ENCODE measurements around the gene CKAP2L. TPM values are rescaled to one million over a fixed set of nuclear protein-coding genes. Genes with fewer than 3 reads are reported as not detected.

CKAP2L gene
- polyA plus RNA-seq, 1 donor from 2014 or later, result not detected

DNA sequence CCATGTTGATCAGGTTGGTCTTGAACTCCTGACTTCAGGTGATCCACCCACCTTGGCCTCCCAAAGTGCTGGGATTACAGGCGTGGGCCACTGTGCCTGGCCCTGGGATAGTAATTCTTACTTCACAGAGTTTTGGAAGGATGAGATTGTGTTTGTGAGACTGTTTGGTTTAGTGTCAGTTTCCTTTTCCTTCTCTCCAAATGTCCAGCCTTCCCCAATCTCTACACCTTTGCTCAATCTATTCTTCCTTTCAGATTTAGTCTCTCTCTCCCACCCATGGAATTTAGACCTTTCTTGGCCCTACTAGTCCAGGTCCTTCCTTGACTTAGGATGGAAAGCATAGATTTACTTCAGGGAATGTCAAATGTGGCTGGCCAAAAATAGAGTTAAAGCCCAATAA, 32.1 kb upstream of the CKAP2L start:
- Mint-ChIP-seq H3K36me3 (peaks cover 2% of the 10 kb centered on the region), H3K4me3 (no peak overlapping the region), H3K27ac (no peak overlapping the region), H3K4me1 (peaks cover 0 to 12% (median 12%) of the 10 kb centered on the region in 3 donors), H3K27me3 (no peaks in the 10 kb centered on the region), H3K9me3 (no peaks in the 10 kb centered on the region)

GRCh38 chr2:112795774-112796173, 31.4 kb upstream of the CKAP2L start:
- Mint-ChIP-seq H3K4me3 (no peak overlapping the region), H3K27me3 (no peaks in the 10 kb centered on the region), H3K4me1 (peaks cover 0 to 12% (median 11%) of the 10 kb centered on the region in 3 donors), H3K9me3 (no peaks in the 10 kb centered on the region), H3K27ac (no peak overlapping the region), H3K36me3 (peaks cover 2% of the 10 kb centered on the region)

DNA sequence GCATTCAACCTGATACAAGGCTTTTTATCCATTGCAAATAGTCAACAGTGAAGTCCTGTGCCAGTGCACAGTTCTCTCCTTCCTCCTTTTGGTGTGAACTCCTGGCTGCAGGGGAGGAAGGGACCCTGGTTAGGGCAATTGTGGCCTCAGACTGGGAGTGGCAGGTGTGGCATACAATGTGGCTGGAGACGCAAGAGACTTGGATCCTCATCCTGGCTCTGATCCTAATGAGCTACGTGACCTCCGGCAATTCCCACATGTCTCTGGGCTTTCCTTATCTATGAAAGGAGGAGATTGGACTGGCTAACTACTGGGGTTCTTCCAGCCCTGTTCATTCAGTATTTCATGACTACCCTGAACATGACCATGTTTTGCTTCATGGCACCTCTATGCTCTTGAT, 30.4 kb upstream of the CKAP2L start:
- H3K4me3 Mint-ChIP-seq, result no peak overlapping the region

DNA sequence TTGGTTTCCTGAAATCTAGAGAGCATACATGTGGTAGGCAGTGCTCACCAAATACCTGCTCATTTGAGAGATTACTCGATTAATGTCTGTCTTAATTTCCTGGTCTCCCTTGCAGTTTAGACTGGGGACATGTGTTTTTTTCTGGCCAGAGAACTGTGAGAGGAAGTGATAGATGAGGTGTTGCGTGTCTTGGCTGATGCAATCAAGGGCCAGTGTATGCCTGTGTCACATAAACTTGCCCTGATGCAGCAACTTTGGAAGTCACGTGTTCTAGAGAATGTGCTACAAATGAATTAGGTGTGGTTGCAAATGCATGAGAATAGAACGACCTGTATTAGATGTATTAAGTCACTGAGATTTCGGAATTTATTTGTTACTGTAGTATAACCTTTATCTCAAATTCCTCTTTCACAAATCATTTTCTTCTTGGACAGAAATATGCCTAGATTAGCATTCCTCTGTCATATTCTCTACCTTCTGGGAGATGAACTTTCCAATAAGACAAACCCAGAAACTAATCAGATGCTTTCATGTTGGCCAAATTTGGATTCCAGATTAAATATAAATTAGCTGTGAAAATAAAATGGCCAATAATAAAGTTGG, 29.8 kb upstream of the CKAP2L start:
- Mint-ChIP-seq H3K9me3 (no peaks in the 10 kb centered on the region), H3K36me3 (peaks cover 4% of the 10 kb centered on the region), H3K27me3 (no peaks in the 10 kb centered on the region), H3K27ac (no peak overlapping the region), H3K4me1 (peaks cover 0 to 12% (median 6%) of the 10 kb centered on the region in 3 donors), H3K4me3 (no peak overlapping the region)

More for the DNA sequence above, 30.4 kb upstream of the CKAP2L start:
- Mint-ChIP-seq H3K27me3 (no peaks in the 10 kb centered on the region), H3K27ac (no peak overlapping the region), H3K9me3 (no peaks in the 10 kb centered on the region), H3K4me1 (peaks cover 0 to 12% (median 6%) of the 10 kb centered on the region in 3 donors), H3K36me3 (peaks cover 4% of the 10 kb centered on the region)

- Mint-ChIP-seq H3K27ac (no peak overlapping the region), H3K9me3 (no peaks in the 10 kb centered on the region), H3K36me3 (peaks cover 4% of the 10 kb centered on the region), H3K4me1 (peaks cover 0 to 10% (median 4%) of the 10 kb centered on the region in 3 donors), H3K4me3 (no peak overlapping the region), H3K27me3 (no peaks in the 10 kb centered on the region)
These were observed 29.1 kb upstream of the CKAP2L start for GRCh38 chr2:112793449-112793978.

DNA sequence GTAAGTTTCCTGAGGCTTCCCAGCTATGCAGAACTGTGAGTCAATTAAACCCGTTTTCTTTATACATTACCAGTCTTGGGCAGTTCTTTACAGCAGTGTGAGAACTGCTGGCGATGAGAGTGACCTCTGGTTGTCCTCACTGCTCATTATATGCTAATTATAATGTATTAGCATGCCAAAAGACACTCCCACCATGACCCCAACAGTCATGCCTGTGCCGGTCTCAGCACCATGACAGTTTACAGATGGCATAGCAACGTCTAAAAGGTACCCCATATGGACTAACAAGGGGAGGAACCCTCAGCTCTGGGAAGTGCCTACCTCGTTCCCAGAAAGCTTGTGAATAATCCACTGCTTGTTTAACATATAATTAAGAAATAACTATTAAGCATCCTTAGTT, 28.0 kb upstream of the CKAP2L start:
- peaks cover 4% of the 10 kb centered on the region for H3K36me3 Mint-ChIP-seq

DNA sequence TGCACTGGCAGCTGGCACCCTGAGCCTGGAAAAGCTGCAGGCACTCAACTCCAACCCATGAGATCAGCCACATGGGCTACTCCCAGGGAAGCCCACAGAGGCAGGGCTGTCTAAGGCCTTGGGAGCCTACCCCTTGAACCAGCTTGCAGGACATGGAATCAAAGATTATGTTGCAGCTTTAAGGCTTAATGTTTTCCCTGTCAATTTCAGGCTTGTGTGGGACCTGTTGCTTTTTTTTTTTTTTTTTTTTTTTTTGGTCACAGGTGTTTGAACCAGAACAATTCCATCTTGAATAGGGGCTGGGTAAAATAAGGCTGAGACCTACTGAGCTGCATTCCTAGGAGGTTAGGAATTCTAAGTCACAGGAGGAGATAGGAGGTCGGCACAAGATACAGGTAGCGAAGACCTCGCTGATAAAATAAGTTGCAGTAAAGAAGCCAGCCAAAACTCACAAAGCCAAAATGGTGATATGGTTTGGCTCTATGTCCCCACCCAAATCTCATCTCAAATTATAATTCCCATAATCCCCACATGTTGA, 27.4 kb upstream of the CKAP2L start:
- Mint-ChIP-seq H3K36me3 (peaks cover 4% of the 10 kb centered on the region), H3K4me1 (peaks cover 0 to 10% (median 6%) of the 10 kb centered on the region in 3 donors), H3K27ac (no peak overlapping the region), H3K4me3 (no peak overlapping the region), H3K9me3 (no peaks in the 10 kb centered on the region), H3K27me3 (no peaks in the 10 kb centered on the region)

More for the DNA sequence above, 28.0 kb upstream of the CKAP2L start:
- H3K27me3 Mint-ChIP-seq, result no peaks in the 10 kb centered on the region
- H3K9me3 Mint-ChIP-seq, result no peaks in the 10 kb centered on the region
- H3K4me3 Mint-ChIP-seq, result no peak overlapping the region
- H3K27ac Mint-ChIP-seq, result no peak overlapping the region
- peaks cover 0 to 10% (median 6%) of the 10 kb centered on the region in 3 donors for H3K4me1 Mint-ChIP-seq

DNA sequence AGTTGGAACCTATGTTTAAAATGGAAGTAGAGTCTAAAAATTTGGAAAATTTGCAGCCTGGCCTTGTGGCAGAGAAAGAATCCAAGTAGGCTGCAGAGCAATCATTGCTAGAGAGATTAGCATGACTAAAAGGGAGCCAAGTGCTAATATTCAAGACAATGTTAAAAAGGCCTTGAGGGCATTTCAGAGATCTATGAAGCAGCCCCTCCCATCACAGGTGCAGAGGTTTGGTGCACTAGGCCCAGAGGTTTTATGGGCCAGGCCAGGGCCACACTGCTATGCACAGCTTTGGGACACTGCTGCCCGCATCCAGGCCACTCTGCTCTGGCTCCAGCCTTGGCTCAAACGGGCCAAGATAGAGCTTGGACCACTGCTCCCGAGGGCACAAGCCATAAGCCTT, 26.6 kb upstream of the CKAP2L start:
- H3K4me1 Mint-ChIP-seq, result peaks cover 0 to 10% (median 6%) of the 10 kb centered on the region in 3 donors
- H3K9me3 Mint-ChIP-seq, result no peaks in the 10 kb centered on the region
- peaks cover 4% of the 10 kb centered on the region for H3K36me3 Mint-ChIP-seq
- H3K27ac Mint-ChIP-seq, result no peak overlapping the region
- H3K4me3 Mint-ChIP-seq, result no peak overlapping the region
- no peaks in the 10 kb centered on the region for H3K27me3 Mint-ChIP-seq

DNA sequence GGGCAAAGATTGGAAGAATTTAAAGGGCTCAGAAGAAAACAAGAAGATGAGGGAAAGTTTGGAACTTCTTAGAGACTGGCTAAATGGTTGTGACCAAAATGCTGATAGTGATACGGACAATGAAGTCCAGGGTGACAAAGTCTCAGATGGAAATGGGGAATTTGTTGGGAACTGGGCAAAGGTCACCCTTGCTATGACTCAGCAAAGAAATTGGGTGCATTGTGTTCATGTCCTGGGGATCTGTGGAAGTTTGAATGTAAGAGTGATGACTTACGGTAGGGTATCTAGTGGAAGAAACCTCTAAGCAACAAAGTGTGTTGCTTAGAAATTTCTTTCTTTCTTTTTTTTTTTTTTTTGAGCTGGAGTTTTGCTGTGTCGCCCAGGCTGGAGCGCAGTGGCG, 25.9 kb upstream of the CKAP2L start:
- H3K4me3 Mint-ChIP-seq, result no peak overlapping the region
- peak overlapping the region in 1 of 3 donors; percentile 82 for H3K27ac Mint-ChIP-seq
- H3K4me1 Mint-ChIP-seq, result peaks cover 0 to 10% (median 5%) of the 10 kb centered on the region in 3 donors
- H3K9me3 Mint-ChIP-seq, result no peaks in the 10 kb centered on the region
- peaks cover 3% of the 10 kb centered on the region for H3K36me3 Mint-ChIP-seq
- no peaks in the 10 kb centered on the region for H3K27me3 Mint-ChIP-seq

- Mint-ChIP-seq H3K36me3 (peaks cover 3% of the 10 kb centered on the region), H3K4me3 (no peak overlapping the region), H3K27me3 (no peaks in the 10 kb centered on the region), H3K9me3 (no peaks in the 10 kb centered on the region), H3K4me1 (peaks cover 0 to 11% (median 10%) of the 10 kb centered on the region in 3 donors), H3K27ac (no peak overlapping the region)
These were observed 24.8 kb upstream of the CKAP2L start for GRCh38 chr2:112789186-112789585.

- H3K36me3 Mint-ChIP-seq, result peaks cover 3% of the 10 kb centered on the region
- H3K9me3 Mint-ChIP-seq, result no peaks in the 10 kb centered on the region
- peaks cover 4 to 11% (median 7%) of the 10 kb centered on the region in 3 donors for H3K4me1 Mint-ChIP-seq
- H3K27me3 Mint-ChIP-seq, result no peaks in the 10 kb centered on the region
- no peak overlapping the region for H3K4me3 Mint-ChIP-seq
- peak overlapping the region in 1 of 3 donors; percentile 57 for H3K27ac Mint-ChIP-seq
These were observed 24.2 kb upstream of the CKAP2L start for GRCh38 chr2:112788653-112789052.

- Mint-ChIP-seq H3K4me1 (peaks cover 9 to 14% (median 12%) of the 10 kb centered on the region in 3 donors), H3K36me3 (peaks cover 3% of the 10 kb centered on the region), H3K9me3 (no peaks in the 10 kb centered on the region), H3K27ac (peak overlapping the region in 1 of 3 donors; percentile 57), H3K27me3 (no peaks in the 10 kb centered on the region), H3K4me3 (no peak overlapping the region)
These were observed 23.5 kb upstream of the CKAP2L start for GRCh38 chr2:112787729-112788393.

- H3K36me3 Mint-ChIP-seq, result peaks cover 3% of the 10 kb centered on the region
- no peaks in the 10 kb centered on the region for H3K27me3 Mint-ChIP-seq
- H3K4me3 Mint-ChIP-seq, result no peak overlapping the region
- no peaks in the 10 kb centered on the region for H3K9me3 Mint-ChIP-seq
- peaks cover 14 to 20% (median 18%) of the 10 kb centered on the region in 3 donors for H3K4me1 Mint-ChIP-seq
- no peak overlapping the region for H3K27ac Mint-ChIP-seq
These were observed 22.9 kb upstream of the CKAP2L start for GRCh38 chr2:112787294-112787693.

DNA sequence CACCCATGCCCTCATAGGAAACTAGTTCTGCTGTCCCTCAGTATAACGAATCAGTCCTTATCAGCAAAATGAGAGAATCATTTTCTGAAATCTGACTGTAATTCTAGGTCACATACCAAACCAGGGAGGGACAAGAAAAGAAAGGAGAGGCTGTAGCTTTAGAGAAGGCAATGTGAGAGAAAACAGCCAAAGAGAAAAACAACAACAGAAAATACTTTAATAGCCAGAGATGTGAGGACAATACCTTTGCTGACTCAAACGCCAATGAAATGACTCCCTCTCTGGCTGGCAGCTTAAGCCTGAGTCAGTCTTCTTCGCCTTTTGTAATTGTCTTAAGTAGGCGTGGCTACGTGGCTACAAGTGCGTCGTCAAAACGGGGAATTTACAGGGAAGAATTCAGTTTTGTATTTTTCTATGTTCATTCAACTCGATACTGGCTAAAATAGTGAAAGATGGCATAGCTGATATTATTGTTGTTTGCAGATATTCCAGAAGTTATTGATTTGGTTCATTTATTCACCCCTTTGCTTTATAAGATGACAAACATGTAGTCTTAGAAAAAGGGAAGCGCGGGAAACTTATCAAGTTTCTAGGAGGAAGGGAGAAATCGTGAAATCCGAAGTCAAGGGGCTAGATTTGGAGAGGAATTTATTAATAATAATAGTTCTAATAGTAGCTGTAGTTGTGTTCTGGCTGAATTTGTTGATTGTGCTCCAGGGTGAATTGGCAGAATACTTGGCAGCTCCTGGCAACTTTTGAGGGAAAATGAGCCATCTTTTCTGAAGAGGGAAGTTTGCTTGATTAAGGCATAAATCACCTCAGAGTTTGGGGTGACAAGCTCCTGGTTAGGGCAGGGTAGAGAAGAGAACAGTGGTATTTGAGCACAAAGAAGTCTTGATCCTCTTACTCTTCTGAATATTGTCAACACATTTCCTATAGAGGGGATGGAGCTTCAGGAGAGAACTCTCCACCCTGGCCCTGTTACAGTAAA, 20.1 kb upstream of the CKAP2L start, which contains the start of gene IL1A:
Gene IL1A, minus strand, starts transcription at position 295 of the 991 bp plus-strand sequence. CDS start 723 bp downstream, outside the sequence.
- Mint-ChIP-seq H3K27me3 (no peaks in the 10 kb centered on the region), H3K27ac (peak within 1 kb of the TSS in 1 of 3 donors; percentile 78), H3K36me3 (no peaks in the 10 kb centered on the region), H3K9me3 (no peaks in the 10 kb centered on the region), H3K4me1 (peaks cover 23 to 29% (median 26%) of the 10 kb centered on the region in 3 donors), H3K4me3 (peak within 1 kb of the TSS in 3 of 4 donors; percentile 7 to 76 (median 74))
